Endothelial cell of umbilical vein (primary cell): ENCODE data around the gene ABT1. TPM values are rescaled to one million over a fixed set of nuclear protein-coding genes. Genes with fewer than 3 reads are reported as not detected.

ENCODE experiments used
- BruUV-seq: library from RNA; stranded (reverse); fragments of 400-500 nt; replicated peaks from 2 replicates; lab custom pipeline; 2021; lab: Mats Ljungman, UMichigan
- CTCF ChIA-PET: fragments of 300-600, 350-600 bp; sonication (Branson Sonifier 250); formaldehyde crosslinking; loops from one replicate; lab custom pipeline; 2021; ENCODE audit warnings: antibody characterized with exemption, inconsistent platforms; lab: Charles Lee
- POLR2A ChIA-PET: fragments of 300-600, 350-600 bp; sonication (Branson Sonifier 250); formaldehyde crosslinking; loops from one replicate; lab custom pipeline; 2021; ENCODE audit warnings: antibody characterized with exemption, inconsistent platforms; lab: Charles Lee
- DNase-seq: peaks from one replicate; pipeline ENCODE4 v3.0.0-alpha.2; 2011; ENCODE audit warnings: low read depth, low spot score
- FAIRE-seq: peaks from 2 replicates; lab custom pipeline; 2011; peaks lifted over from hg19 to GRCh38; lab: Jason Lieb, UNC
- H2AFZ ChIP-seq: 2 replicates; pipeline ENCODE4 v1.6.0; 2012; ENCODE audit warnings: low read depth, low read length, control low read depth, inconsistent platforms
- H3K27ac ChIP-seq: 2 replicates; pipeline ENCODE4 v1.5.1; 2011; ENCODE audit warnings: low read depth, mild to moderate bottlenecking, control low read depth, low read length, moderate library complexity; ENCODE audit not compliant: insufficient read depth
- H3K27me3 ChIP-seq, 2 experiments: 2 replicates each; pipeline versions ENCODE4 v1.6.0 to v1.6.1; 2011; ENCODE audit warnings: low read length in 2 of 2, mixed read lengths in 1 of 2; ENCODE audit not compliant: control insufficient read depth in 2 of 2, insufficient read depth in 2 of 2
- H3K36me3 ChIP-seq, 2 experiments: 2 replicates in 1 of 2; 3 replicates in 1 of 2; pipeline ENCODE4 v1.5.1; 2011; ENCODE audit warnings: low read length in 2 of 2, mild to moderate bottlenecking in 1 of 2, moderate library complexity in 1 of 2; ENCODE audit not compliant: control insufficient read depth in 2 of 2, insufficient read depth in 2 of 2; ENCODE audit errors: extremely low read depth in 1 of 2
- H3K4me1 ChIP-seq: 3 replicates; pipeline ENCODE4 v1.5.1; 2011; ENCODE audit warnings: mild to moderate bottlenecking, low read length; ENCODE audit not compliant: control insufficient read depth, insufficient read depth; ENCODE audit errors: extremely low read depth
- H3K4me2 ChIP-seq: 2 replicates; pipeline ENCODE4 v1.6.1; 2011; ENCODE audit warnings: low read length, control low read depth, mixed read lengths; ENCODE audit not compliant: insufficient read depth
- H3K4me3 ChIP-seq, 3 experiments: fragments of 200-600 bp in 1 of 3; sonication (generic), shearing (Covaris generic) in 1 of 3; replicated peaks in 1 of 3; 2 replicates each; pipeline ENCODE4 v1.5.1; 2011 to 2016; ENCODE audit warnings: control low read depth in 3 of 3, low read length in 3 of 3, mild to moderate bottlenecking in 2 of 3, inconsistent platforms in 1 of 3, low read depth in 1 of 3, moderate library complexity in 1 of 3; ENCODE audit not compliant: insufficient read depth in 1 of 3
- H3K79me2 ChIP-seq: 2 replicates; pipeline ENCODE4 v1.6.0; 2012; ENCODE audit warnings: low read length, inconsistent platforms; ENCODE audit not compliant: control insufficient read depth, insufficient read depth
- H3K9ac ChIP-seq: replicated peaks from 2 replicates; pipeline ENCODE3; 2011; ENCODE audit warnings: low read length, control low read depth; ENCODE audit not compliant: insufficient read depth; ENCODE audit errors: extremely low read depth
- H3K9me1 ChIP-seq: replicated peaks from 3 replicates; pipeline ENCODE4 v1.6.0; 2011; ENCODE audit warnings: mild to moderate bottlenecking, low read length; ENCODE audit not compliant: control insufficient read depth, insufficient read depth; ENCODE audit errors: extremely low read depth
- H3K9me3 ChIP-seq: replicated peaks from 2 replicates; pipeline ENCODE4 v1.5.1; 2012; ENCODE audit warnings: low read length, inconsistent platforms; ENCODE audit not compliant: control insufficient read depth, insufficient read depth
- H4K20me1 ChIP-seq: replicated peaks from 2 replicates; pipeline ENCODE3; 2011; ENCODE audit warnings: mild to moderate bottlenecking, low read length; ENCODE audit not compliant: control insufficient read depth, insufficient read depth; ENCODE audit errors: extremely low read depth
- CTCF ChIP-seq, 2 donors: IDR thresholded peaks; 1 replicate in 1 of 2; 2 replicates in 1 of 2; pipeline ENCODE4 v1.5.1; 2011; ENCODE audit warnings: low read length in 2 of 2, mild to moderate bottlenecking in 2 of 2, moderate library complexity in 2 of 2, control low read depth in 1 of 2, inconsistent platforms in 1 of 2, low read depth in 1 of 2; ENCODE audit not compliant: insufficient read depth in 1 of 2; ENCODE audit errors: extremely low read depth in 1 of 2
- EZH2 ChIP-seq: IDR thresholded peaks from 2 replicates; pipeline ENCODE4 v1.6.1; 2012; ENCODE audit warnings: borderline replicate concordance, low read depth, mild to moderate bottlenecking, moderate library complexity, low read length, inconsistent platforms; ENCODE audit not compliant: severe bottlenecking
- FOS ChIP-seq: IDR thresholded peaks from 2 replicates; pipeline ENCODE4 v1.6.1; 2011; ENCODE audit warnings: mild to moderate bottlenecking, low read length, moderate library complexity, borderline replicate concordance; ENCODE audit not compliant: insufficient read depth
- GATA2 ChIP-seq: IDR thresholded peaks from 2 replicates; pipeline ENCODE4 v1.7.0; 2011; ENCODE audit warnings: low read depth, mild to moderate bottlenecking, moderate library complexity, mixed read lengths, low read length; ENCODE audit not compliant: insufficient read length, insufficient read depth
- JUN ChIP-seq: IDR thresholded peaks from 2 replicates; pipeline ENCODE4 v1.6.1; 2011; ENCODE audit warnings: borderline replicate concordance, low read depth; ENCODE audit not compliant: insufficient read length, insufficient read depth
- MYC ChIP-seq: IDR thresholded peaks from one replicate; pipeline ENCODE4 v1.6.1; 2011; ENCODE audit warnings: mild to moderate bottlenecking, low read depth, low read length
- POLR2A ChIP-seq: IDR thresholded peaks from 2 replicates; pipeline ENCODE4 v1.6.1; 2012; ENCODE audit warnings: low read depth, mild to moderate bottlenecking, control low read depth, low read length
- POLR2AphosphoS5 ChIP-seq: IDR thresholded peaks from 2 replicates; pipeline ENCODE4 v1.6.1; 2012; ENCODE audit warnings: low read depth, mild to moderate bottlenecking, control low read depth, low read length, moderate library complexity; ENCODE audit not compliant: insufficient read depth
- dilution Hi-C: fragments of 300-500 bp; cut with MboI; formaldehyde crosslinking; loops from one replicate; pipeline ENCODE4 v1.15.0; 2019; ENCODE audit warnings: low sequenced_read_pairs; ENCODE audit not compliant: extremely low pct_ligation_motif_present
- intact Hi-C: fragments of 100-400 bp; cut with micrococcal nuclease; formaldehyde crosslinking; loops from one replicate; pipeline ENCODE4 v1.10.0; 2022
- polyA plus RNA-seq, 4 experiments: library from polyadenylated mRNA; depleted of rRNA in 3 of 4; stranded (reverse) in 3 of 4; unstranded in 1 of 4; fragments of >200 nt; gene quantifications; 2 replicates each; pipeline versions ENCODE4 v1.2.1 to v1.2.3, GENCODE V29; 2011 to 2012; ENCODE audit warnings: missing spikeins in 1 of 4
- total RNA-seq: library from RNA; stranded (reverse); gene quantifications from 2 replicates; pipeline ENCODE4 v1.2.3, GENCODE V29; 2021
- TF ChIP-seq, protein P1 (sequence below): IDR thresholded peaks from 2 replicates; pipeline ENCODE4 v1.6.1; 2011; ENCODE audit not compliant: insufficient read depth, insufficient read length

ABT1 gene
- total and polyA plus RNA-seq, 2 donors (not counting 3 experiments of a cell fraction or from before 2014, with no cell fraction given), result 20.1 to 22.2 TPM

DNA sequence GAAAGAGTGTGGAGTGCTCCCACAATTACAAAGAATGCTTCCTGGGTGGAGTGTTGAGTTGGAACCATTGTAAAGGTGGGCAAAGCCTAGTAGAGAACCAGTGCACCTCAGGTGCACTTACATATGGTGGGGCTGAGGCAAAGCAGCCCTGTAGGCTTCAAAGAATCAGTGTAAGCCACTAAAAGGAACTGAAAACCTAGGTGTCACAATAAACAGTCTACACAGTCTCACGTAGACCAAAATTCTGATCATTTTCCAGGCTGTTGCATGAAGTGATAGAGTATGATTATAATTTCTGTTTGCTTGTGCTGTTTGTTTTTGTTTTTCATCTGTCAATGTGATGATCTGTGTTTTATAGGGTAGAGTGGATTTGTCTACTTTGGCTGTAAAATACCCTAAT, 2.8 kb downstream of the ABT1 start:
- H3K27me3 ChIP-seq, result peaks cover 2 to 6% of the 10 kb centered on the region in 2 experiments
- H3K4me1 ChIP-seq, result peaks cover 18% of the 10 kb centered on the region
- dilution Hi-C loops (no loop called here), intact Hi-C loops (loop anchor here (5.0 kb wide), 3 partner anchors 533 to 1293 kb away; a partner anchor contains a TSS)
- no peak overlapping the region for H3K4me3 ChIP-seq
- H3K9ac ChIP-seq, result no peak overlapping the region
- no peaks in the 10 kb centered on the region for H3K9me3 ChIP-seq
- H3K4me2 ChIP-seq, result no peak overlapping the region
- no peaks in the 10 kb centered on the region for H4K20me1 ChIP-seq
- ChIA-PET CTCF (no interaction called here), POLR2A (no interaction called here)
- no peak for TF ChIP-seq MYC
- no peak for TF ChIP-seq POLR2A
- TF ChIP-seq, protein P1, sequence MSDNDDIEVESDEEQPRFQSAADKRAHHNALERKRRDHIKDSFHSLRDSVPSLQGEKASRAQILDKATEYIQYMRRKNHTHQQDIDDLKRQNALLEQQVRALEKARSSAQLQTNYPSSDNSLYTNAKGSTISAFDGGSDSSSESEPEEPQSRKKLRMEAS, result no peak
- no peak for TF ChIP-seq FOS
- no TSS peak for BruUV-seq
- H3K27ac ChIP-seq, result no peak overlapping the region
- no peak overlapping the region for H2AFZ ChIP-seq
- peaks cover 13% of the 10 kb centered on the region for H3K79me2 ChIP-seq
- FAIRE-seq, result no peak
- H3K36me3 ChIP-seq, result peaks cover 3 to 11% of the 10 kb centered on the region in 2 experiments
- no peaks in the 10 kb centered on the region for H3K9me1 ChIP-seq
- no peak for DNase-seq

- Histone ChIP-seq H2AFZ (no peak overlapping the region), H3K4me3 (no peak overlapping the region), H3K27ac (no peak overlapping the region), H3K9me3 (no peaks in the 10 kb centered on the region), H4K20me1 (no peaks in the 10 kb centered on the region), H3K79me2 (peaks cover 13% of the 10 kb centered on the region), H3K36me3 (peaks cover 3 to 11% of the 10 kb centered on the region in 2 experiments), H3K9ac (no peak overlapping the region), H3K4me1 (peaks cover 10% of the 10 kb centered on the region), H3K9me1 (no peaks in the 10 kb centered on the region), H3K4me2 (no peak overlapping the region), H3K27me3 (peaks cover 2 to 15% of the 10 kb centered on the region in 2 experiments)
- no TSS peak for BruUV-seq
- ChIA-PET CTCF (no interaction called here), POLR2A (interaction anchor here (0.7 kb wide), 1 partner anchor 252 kb away, joined by 4 read pairs; no protein-coding TSS in a partner anchor)
- dilution Hi-C loops, result no loop called here
- FAIRE-seq, result no peak
- DNase-seq, result no peak
- TF ChIP-seq EZH2 (no peak), POLR2AphosphoS5 (no peak), CTCF (IDR thresholded peaks at IDR 0.05; ENCODE audit: extremely low read depth in 1 of 2, insufficient read depth in 1 of 2, low read depth in 1 of 2, low read length in 2 of 2) (no peak), JUN (no peak), FOS (no peak), GATA2 (no peak), MYC (no peak), POLR2A (no peak)
- TF ChIP-seq, protein P1, result no peak
- intact Hi-C loops, result no loop called here
These were observed 4.0 kb downstream of the ABT1 start for GRCh38 chr6:26600759-26601158.
